ENCODE results near the gene PLCD3. TPM values are rescaled to one million over a fixed set of nuclear protein-coding genes. Genes with fewer than 3 reads are reported as not detected.

PLCD3 gene
- total RNA-seq, 1 experiment from 2014 or later: 88.5 TPM

- POLR2A ChIA-PET: interaction anchor here (0.6 to 7.0 kb wide), 14 partner anchors 10 to 167 kb away, joined by 3 to 279 read pairs (median 8); partner anchors contain the start of genes ACBD4, HEXIM2 and MAP3K14
- Mint-ChIP-seq H3K4me1 (ENCODE audit: low read depth, unreplicated experiment) (peaks cover 15% of the 10 kb centered on the region), H3K4me3 (ENCODE audit: unreplicated experiment) (peak overlapping the region; percentile 99), H3K9me3 (ENCODE audit: unreplicated experiment) (no peaks in the 10 kb centered on the region), H3K27ac (ENCODE audit: unreplicated experiment) (peak overlapping the region; percentile 94), H3K36me3 (ENCODE audit: insufficient read depth, unreplicated experiment) (peaks cover 52% of the 10 kb centered on the region), H3K27me3 (ENCODE audit: insufficient read depth, unreplicated experiment) (peaks cover 4% of the 10 kb centered on the region)
- CTCF ChIA-PET: interaction anchor here (0.6 to 8.2 kb wide), 22 partner anchors 10 to 963 kb away, joined by 3 to 230 read pairs (median 5); partner anchors contain the start of genes ACBD4, HEXIM2, NMT1 and TMUB2
- intact Hi-C loops (cut with micrococcal nuclease; ENCODE audit: unreplicated experiment): loop anchor here (5.0 kb wide), 1 partner anchor 222 kb away; no protein-coding TSS in a partner anchor
- Histone ChIP-seq H3K4me1 (peaks cover 21% of the 10 kb centered on the region), H3K4me3 (ENCODE audit: low read depth, low read length) (peak overlapping the region; percentile 70), H3K27me3 (replicated peaks; ENCODE audit: control insufficient read depth, insufficient read depth, low read length) (no peaks in the 10 kb centered on the region), H3K9me3 (no peaks in the 10 kb centered on the region), H3K36me3 (ENCODE audit: control insufficient read depth, insufficient read depth, low read length) (no peaks in the 10 kb centered on the region)
- peak in 1 of 2 experiments; percentile 58 for DNase-seq
- no peak for TF ChIP-seq CTCF (IDR thresholded peaks at IDR 0.05; ENCODE audit: insufficient read depth in 1 of 2, low read depth in 1 of 2, low read length in 1 of 2, severe bottlenecking in 1 of 2, unreplicated experiment in 1 of 2)
- BruUV-seq (replicated peaks): no TSS peak
Observed at GRCh38 chr17:45149669-45150664, 17.7 kb upstream of the PLCD3 start.

GRCh38 chr17:45149037-45149668, 16.8 kb upstream of the PLCD3 start:
- peak; percentile 94 to 95 for DNase-seq
- no TSS peak for BruUV-seq (replicated peaks)
- Mint-ChIP-seq H3K4me3 (ENCODE audit: unreplicated experiment) (peak overlapping the region; percentile 99), H3K27ac (ENCODE audit: unreplicated experiment) (peak overlapping the region; percentile 94), H3K4me1 (ENCODE audit: low read depth, unreplicated experiment) (peaks cover 15% of the 10 kb centered on the region), H3K9me3 (ENCODE audit: unreplicated experiment) (no peaks in the 10 kb centered on the region), H3K36me3 (ENCODE audit: insufficient read depth, unreplicated experiment) (peaks cover 60% of the 10 kb centered on the region), H3K27me3 (ENCODE audit: insufficient read depth, unreplicated experiment) (peaks cover 4% of the 10 kb centered on the region)
- Histone ChIP-seq H3K4me3 (ENCODE audit: low read depth, low read length) (peak overlapping the region; percentile 70), H3K4me1 (peaks cover 17% of the 10 kb centered on the region), H3K9me3 (no peaks in the 10 kb centered on the region), H3K27me3 (replicated peaks; ENCODE audit: control insufficient read depth, insufficient read depth, low read length) (no peaks in the 10 kb centered on the region), H3K36me3 (ENCODE audit: control insufficient read depth, insufficient read depth, low read length) (no peaks in the 10 kb centered on the region)
- TF ChIP-seq CTCF (IDR thresholded peaks at IDR 0.05; ENCODE audit: insufficient read depth in 1 of 2, low read depth in 1 of 2, low read length in 1 of 2, severe bottlenecking in 1 of 2, unreplicated experiment in 1 of 2): peak; percentile 79 to 97
- ChIA-PET CTCF (interaction anchor here (0.6 to 8.2 kb wide), 25 partner anchors 11 to 963 kb away, joined by 3 to 230 read pairs (median 5); partner anchors contain the start of genes ACBD4, HEXIM2, NMT1 and TMUB2), POLR2A (interaction anchor here (0.5 to 7.0 kb wide), 31 partner anchors 9 to 373 kb away, joined by 3 to 279 read pairs (median 6); partner anchors contain the start of genes ACBD4, HEXIM2, MAP3K14 and NMT1)
- intact Hi-C loops (cut with micrococcal nuclease; ENCODE audit: unreplicated experiment): loop anchor here (5.0 kb wide), 1 partner anchor 223 kb away; no protein-coding TSS in a partner anchor
